HG02852 (cell line): ENCODE data around the gene NRK.
"Not testable (repeated sequence)": the region's sequence is repeated elsewhere in the genome, so short reads cannot be mapped to it uniquely, and the experiment has no call there.

Source experiments
- ATAC-seq: cut with Tn5 transposase; IDR thresholded peaks from one replicate; pipeline ENCODE4 v1.9.1; 2021; ENCODE audit warnings: mild to moderate bottlenecking, moderate library complexity; ENCODE audit not compliant: unreplicated experiment

NRK gene

GRCh38 chrX:105876658-105877057 is 54.3 kb downstream of the NRK start:
- no peak for ATAC-seq

DNA sequence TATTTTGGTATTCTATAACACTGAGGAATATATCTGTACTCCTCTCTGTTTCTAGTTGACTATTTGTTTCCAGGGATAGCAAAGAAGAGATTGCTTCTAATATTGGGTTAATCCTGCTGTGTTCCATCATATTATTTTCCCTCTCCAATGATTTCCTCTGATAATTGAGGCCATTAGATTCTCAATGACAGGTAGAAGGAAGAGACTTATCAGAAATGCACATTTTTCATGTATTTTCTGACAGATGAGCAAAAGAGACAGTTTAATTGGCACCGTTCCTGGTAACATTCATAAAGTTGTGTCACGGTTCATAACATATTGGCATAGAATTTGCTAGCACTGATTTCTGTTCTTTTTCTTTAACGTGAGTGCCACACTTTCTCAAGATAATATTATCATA is 58.2 kb downstream of the NRK start:
- ATAC-seq, result no peak

GRCh38 chrX:105882581-105883275 is 60.4 kb downstream of the NRK start:
- no peak for ATAC-seq

GRCh38 chrX:105894721-105895120 is 72.4 kb downstream of the NRK start:
- ATAC-seq, result no peak

GRCh38 chrX:105909576-105909975 is 87.2 kb downstream of the NRK start:
- ATAC-seq, result no peak

DNA sequence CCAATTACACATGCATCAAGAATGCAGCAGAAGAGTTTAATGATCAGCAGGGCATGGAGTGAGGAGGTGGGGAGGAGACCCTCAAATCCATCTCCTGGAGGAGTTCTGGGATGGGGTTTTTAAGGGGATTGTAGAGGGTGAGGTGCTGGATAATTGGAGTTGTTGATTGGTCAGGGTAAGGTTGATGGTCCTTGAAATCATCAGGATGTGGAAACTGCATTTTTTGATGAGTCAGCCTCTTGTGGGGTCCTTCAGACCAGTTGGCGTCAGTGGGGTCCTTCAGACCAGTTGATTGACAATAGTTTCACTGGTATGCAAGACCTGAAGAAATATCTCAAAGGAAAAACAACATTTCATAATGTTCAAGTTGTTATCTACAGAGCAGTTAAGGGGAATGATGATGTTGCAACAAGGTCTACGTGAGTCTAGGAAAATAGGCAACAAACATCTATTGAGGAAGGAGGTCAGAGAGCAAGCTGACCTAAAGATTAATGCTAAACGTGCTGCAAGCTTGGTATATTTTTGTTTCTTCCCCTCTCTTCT is 88.3 kb downstream of the NRK start:
- no peak for ATAC-seq

DNA sequence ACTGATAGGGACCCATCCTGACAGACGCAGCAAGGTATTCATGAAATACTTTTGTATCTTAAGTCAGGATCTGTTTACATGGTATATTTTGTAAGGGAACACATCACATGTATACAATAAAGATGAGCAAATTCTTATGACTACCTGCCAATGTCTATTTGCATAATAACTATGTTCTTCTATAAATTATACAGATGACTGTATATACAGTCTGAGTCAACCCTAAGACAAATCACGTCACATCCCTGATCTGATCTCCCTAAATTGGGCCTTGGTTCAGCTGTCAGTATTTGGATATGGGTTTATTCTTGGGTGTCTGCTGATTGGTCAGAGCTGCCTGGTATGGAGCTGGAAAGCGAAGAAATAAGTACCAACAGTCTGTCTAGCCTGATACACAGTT is 122.9 kb downstream of the NRK start:
- no peak for ATAC-seq

DNA sequence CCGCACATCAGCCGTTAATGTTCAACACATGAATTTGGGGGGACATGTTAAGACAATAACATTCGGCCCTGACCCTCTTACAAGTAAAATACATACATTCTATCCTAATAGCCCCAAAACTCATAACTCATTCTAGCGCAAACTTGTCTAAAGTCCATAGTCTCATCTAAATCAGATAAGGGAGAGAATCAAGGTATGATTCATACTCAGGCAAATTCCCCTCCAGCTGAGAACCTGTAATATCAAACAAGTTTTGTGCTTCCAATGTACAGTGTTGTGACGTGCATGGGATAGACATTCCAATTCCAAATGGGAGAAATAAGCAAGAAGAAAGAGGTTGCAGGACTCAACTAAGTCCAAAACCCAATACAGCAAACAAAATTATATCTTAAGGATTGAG is 147.1 kb downstream of the NRK start:
- ATAC-seq, result no peak

- ATAC-seq, result no peak
These were observed 150.5 kb downstream of the NRK start for GRCh38 chrX:105972690-105973386.

DNA sequence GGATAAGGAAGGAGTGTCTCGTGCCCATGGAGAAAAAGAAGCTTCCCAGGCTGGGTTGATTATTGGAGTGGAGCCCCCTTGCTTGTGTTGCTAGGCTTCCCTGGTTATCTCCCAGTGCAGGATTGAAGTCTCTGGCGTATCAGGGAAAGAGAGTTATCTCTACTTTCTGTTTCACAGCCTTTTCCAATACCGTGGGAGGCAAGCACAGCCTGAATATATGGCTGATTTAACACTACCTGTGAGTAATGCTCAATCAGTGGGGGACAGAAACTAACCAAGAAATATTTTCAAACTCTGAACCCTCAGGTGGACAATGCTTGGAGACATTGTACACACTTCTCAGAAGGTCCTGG is 151.0 kb downstream of the NRK start:
- ATAC-seq, result no peak

DNA sequence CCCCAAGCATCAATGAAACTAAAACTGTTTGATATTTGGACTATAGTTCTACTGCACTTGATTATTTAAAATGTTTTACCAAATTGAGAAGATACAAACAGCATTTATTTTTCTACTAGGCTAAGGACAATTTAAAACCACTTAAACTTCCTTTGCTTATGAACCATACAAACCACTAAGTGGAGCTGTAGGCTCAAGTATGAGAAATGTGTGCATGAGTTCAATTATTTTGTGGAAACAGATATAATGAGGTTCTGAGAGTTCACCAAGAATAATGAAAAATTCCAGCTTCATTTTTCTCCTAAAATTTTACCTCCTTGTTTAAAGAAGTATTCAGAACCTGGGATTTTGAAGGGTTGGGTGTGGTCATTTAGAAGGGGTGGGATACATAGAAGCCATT is 153.0 kb downstream of the NRK start:
- ATAC-seq, result no peak

- no peak for ATAC-seq
These were observed 159.6 kb downstream of the NRK start for GRCh38 chrX:105981772-105982485.

DNA sequence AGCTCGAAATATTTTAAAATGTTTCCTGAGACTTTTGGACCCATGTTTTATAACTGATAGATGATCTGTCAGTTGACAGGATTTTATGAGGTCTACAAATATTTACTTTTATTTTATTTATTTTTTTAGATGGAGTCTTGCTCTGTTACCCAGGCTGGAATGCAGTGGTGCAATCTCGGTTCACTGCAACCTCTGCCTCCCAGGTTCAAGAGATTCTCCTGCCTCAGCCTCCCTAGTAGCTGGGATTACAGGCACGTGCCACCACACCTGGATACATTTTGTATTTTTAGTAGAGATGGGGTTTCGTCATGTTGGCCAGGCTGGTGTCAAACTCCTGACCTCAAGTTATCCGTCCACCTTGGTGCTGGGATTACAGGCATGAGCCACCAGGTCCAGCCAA is 166.1 kb downstream of the NRK start:
- ATAC-seq, result not testable (repeated sequence)

- no peak for ATAC-seq
These were observed 177.0 kb downstream of the NRK start for GRCh38 chrX:105999294-105999693.

GRCh38 chrX:106000203-106000602 is 177.9 kb downstream of the NRK start:
- no peak for ATAC-seq

- not testable (repeated sequence) for ATAC-seq
These were observed 178.3 kb downstream of the NRK start for GRCh38 chrX:106000609-106001008.

DNA sequence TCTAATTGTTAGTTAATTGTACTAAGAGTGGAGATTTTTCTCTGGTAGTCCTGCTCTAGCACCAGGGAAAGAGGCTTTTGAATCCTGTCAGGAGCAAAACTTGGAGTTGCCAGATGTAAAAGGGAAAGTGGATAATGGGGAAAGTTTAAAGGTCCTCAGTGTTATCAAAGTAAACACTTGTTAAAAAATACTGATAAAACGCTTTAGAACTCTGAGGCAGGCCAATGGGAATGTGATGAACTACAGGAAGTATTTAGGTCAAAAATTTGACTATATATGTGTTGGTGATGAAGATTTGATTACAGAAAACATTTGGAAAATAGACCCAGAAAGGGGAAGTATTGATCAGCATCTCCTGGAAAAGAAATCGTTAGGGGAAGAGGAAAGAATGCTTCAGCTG is 183.3 kb downstream of the NRK start:
- no peak for ATAC-seq

DNA sequence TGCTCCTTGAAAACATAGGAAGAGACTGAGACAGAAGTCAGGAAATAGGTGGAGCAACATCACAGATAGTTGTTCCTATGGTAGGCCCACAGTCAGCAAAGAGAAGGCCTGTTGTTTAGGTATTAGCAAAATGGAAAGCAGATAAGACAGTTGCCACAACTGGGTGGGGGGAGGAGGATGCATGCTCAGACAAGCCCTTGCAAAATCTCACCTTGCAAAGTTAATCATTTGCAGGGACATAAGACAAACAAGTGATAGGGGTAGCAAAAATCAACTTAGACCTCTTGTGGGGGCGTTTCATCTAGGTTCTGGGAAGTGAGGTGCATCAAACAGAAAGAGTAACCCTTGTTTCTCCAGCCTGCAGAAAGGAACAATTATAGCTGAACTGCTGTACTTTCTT is 185.5 kb downstream of the NRK start:
- ATAC-seq, result no peak
